Activated T-cell treated with anti-CD3 and anti-CD28 coated beads for 4 hours (primary cell): ENCODE measurements around the gene LDB3.
"Not testable (repeated sequence)": the region's sequence is repeated elsewhere in the genome, so short reads cannot be mapped to it uniquely, and the experiment has no call there.

Source experiments
- DNase-seq: peaks from one replicate; pipeline ENCODE4 v3.0.0-alpha.2; 2020

LDB3 gene, protein sequence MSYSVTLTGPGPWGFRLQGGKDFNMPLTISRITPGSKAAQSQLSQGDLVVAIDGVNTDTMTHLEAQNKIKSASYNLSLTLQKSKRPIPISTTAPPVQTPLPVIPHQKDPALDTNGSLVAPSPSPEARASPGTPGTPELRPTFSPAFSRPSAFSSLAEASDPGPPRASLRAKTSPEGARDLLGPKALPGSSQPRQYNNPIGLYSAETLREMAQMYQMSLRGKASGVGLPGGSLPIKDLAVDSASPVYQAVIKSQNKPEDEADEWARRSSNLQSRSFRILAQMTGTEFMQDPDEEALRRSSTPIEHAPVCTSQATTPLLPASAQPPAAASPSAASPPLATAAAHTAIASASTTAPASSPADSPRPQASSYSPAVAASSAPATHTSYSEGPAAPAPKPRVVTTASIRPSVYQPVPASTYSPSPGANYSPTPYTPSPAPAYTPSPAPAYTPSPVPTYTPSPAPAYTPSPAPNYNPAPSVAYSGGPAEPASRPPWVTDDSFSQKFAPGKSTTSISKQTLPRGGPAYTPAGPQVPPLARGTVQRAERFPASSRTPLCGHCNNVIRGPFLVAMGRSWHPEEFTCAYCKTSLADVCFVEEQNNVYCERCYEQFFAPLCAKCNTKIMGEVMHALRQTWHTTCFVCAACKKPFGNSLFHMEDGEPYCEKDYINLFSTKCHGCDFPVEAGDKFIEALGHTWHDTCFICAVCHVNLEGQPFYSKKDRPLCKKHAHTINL

DNA sequence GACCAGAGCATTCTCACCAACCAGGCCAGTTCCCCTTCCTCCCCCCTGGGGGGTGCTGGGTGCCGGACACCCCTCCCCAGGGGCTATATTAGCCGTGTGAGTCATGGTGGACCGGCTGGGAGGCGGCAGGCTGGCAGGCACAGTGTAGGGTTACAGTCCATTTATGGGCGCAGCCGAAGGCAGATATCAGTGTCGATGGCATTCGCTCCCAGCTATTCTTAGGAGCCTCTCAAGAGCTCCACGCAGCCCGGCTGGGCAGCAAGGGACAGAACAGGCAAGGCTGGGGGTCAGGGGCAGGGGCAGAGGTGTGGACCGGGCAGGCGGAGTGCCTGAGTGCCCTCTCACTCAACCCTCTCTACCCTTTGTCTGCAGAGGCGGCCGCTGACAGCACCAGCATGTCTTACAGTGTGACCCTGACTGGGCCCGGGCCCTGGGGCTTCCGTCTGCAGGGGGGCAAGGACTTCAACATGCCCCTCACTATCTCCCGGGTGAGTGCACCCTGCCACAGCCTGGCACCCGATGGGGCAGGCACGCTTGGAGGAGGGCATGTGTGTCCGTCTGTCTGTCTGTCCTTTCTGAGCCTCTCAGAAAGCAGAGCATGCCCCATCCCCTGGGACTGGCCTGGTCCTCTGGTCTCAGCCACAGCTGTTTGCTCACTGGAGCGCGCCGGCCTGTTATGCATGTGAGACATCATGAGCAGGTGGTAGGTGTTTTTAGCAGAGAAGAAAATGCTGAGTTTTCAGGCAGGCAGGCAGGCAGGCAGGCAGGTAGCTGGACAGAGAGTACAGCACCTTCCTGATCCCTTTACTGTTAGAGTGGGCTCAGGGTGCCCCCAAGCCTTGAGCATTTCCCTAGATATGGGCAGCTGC is at the start of gene LDB3:
LDB3 (plus strand) TSS at position 215 of the 869 bp plus-strand sequence; CDS start at position 396, 181 bp downstream.
- no peak for DNase-seq

DNA sequence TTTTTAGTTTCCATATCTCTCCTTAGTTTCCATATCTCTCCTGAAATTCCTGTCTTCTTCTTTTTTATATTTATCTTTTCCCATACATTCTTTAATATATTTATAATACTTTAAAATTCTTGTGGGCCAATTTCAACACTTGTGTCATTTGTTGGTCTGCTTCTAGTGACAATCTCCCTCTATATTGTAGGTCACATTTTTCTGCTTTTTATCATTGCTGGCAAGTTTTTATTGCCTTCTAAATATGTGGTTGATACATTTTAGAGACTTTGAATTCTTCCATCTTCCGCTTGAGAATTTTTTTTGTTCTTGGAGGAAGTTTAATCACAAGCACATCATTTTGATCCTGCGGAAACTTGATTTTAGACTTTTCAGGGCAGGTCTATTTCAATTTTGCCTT is 40.0 kb upstream of the LDB3 start:
- DNase-seq: no peak

DNA sequence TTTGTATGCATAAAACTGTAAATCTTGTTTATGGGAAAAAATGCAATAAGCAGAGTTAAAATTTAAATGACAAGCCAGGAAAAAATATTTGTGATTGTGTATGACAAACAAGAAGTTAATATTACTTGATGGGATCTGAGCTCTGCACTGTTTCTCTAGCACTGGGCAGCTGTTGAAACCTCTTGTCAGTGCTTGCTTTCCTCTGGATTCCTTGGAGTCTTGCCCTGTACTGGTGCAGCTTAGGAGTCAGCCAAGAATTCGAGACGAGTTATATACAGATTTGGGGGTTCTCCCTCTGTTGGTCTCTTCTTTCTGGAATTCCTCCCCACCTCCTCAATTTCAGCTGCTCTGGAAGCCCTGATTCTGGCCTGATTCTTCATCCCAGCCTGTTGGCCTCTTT is 38.2 kb upstream of the LDB3 start:
- no peak for DNase-seq

DNA sequence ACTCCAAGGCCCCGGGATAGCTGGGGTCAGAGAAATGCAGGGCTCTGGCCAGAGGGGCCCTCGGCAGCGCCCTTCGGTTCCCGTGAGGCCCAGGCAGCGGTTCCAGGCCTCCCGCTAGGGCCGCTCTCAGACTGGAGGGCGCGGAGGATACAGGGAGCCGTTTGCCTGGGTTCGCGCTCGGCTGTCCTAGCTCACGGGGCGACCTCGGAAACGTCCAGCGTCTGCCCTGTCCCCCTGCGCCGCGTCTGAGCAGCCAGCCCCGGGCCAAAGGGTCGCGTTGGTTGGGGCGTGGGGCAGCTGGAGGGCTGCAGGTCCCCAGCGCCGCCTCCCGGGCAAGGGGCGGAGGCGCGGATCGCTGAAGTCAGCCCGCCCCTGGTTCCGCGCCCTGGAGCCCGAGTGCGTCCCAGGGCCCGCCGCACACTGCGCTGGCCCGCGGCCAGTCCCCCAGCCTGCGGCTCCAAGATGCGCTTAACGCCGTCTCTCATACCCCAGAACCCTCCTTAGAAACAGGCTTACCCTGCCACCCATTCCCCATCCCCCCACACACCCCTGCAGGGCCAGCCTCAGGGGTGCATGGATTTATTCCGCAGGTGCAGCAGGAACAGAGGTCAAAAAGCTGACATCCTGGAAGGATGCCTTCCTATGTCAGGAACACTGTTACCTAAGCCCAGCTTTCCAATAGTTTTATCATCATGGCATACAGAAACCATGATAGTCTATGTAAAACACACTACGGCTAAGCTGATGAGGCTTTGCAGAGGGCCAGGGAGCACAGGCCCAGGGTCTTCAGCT is 36.1 kb upstream of the LDB3 start:
- no peak for DNase-seq

DNA sequence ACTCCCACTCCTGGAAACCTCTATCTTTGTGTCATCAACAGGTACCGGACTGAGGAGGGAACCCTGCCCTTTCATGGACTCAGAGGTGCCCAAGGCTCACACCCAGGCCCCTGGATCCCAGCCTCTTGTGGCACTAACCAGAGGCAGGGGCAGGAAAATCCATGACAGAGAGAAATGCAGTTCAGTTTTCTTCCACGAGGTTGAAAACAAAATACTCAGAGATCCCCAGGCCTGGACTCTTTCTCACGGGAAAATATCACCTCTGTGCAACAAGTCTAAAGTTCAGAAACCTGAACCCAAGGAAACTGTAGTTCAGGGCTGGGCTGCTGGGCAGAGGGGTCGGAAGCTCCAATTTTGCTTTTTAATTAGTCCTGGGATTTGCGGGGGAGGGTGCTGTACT is 35.4 kb upstream of the LDB3 start:
- no peak for DNase-seq

DNA sequence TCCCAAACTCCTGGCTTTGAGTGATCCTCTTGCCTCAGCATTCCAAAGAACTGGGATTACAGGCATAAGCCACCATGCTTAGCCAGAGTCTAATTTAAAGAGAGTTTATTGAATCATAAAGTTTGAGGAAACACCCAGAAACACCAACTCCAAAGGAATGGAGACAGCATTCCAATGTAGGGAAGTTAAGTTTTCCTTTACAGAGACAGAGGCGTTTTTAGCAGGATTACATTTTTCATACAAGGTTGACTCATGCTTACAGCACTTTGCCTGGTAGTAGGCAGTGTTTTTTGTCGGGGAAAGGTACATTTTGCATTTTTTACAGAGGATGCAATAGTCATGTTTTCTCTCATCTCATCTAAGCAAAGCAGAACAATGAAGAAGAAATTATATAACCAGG is 32.9 kb upstream of the LDB3 start:
- no peak for DNase-seq

DNA sequence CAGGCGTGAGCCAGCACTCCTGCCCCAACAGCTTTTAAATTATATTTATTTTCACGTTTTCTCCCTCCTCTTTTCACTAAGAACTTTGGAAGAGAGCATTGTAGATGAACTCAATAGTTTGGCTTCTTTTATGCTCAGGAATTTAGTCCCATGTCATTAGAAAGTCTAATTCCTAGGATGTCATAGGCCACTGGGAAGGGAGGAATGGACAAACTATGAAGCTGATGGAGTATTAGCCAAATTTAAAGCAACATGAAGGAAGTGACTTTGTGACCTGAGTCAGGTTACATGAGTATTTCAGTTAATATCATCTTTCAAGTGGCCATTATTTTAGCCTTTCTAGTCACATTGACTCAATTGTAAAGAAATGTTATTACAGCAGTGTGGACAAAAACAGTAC is 32.0 kb upstream of the LDB3 start:
- DNase-seq: no peak

DNA sequence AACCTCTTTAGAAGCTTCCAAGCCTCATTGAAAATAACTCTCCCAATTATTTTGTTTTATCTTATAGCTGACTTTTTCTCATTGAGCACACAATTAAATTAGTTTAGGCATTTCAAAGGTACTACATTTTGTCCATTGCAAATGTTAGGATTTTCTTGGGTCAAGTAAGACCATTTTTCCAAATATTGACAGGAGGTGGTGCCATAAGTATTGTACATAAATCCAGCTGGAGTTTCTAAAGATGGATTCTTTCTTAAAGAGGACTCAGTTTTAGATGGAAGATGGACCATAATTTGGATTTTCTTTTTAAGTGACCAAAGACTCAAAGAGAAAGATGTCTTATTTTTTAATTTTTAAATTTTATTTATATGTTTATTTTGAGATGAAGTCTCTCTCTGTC is 26.3 kb upstream of the LDB3 start:
- no peak for DNase-seq

DNA sequence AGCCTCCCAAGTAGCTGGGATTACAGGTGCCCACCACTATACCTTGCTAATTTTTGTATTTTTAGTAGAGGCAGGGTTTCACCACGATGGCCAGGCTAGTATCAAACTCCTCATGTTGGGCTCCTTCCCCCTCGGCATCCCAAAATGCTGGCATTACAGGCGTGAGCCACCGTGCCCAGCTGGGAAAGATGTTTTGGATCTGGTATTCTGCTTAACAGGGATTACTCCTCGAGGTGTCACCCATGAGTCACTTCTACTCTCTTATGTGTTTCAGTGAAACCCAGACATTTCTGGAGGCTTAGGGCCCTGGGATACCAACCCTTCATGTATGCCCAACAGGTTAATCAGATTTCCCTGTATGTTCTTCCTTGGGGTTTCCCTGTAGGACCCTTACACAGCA is 25.8 kb upstream of the LDB3 start:
- DNase-seq: no peak

DNA sequence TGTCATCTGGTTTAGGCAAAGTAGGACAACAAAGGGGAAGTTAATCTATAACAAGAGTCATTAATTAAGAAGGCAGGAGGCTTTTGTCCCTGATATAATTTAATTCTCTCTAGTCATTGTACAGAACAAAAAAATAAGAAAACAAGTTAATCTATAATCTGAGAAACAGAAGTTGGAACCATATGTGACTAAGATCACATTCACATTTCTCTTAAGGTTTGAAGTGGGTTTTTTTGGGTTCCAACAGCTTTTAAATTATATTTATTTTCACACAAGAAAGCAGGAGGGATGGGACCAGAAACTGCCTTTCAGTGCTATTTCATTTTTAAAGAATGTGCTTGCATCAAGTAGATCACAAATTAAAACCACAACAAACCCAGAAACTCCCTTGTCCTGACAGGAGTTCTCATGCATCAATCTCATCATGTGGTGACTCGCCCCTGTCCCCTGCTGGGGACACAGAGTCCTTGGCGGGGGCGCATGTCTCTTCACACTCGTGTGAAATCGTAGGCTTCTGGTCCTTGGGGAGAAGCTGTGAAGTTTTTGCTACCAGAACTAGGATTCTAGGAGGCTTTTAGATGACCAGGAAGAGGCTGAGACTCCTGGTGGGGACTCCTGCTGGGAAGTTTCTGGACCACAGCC is 24.0 kb upstream of the LDB3 start:
- no peak for DNase-seq

DNA sequence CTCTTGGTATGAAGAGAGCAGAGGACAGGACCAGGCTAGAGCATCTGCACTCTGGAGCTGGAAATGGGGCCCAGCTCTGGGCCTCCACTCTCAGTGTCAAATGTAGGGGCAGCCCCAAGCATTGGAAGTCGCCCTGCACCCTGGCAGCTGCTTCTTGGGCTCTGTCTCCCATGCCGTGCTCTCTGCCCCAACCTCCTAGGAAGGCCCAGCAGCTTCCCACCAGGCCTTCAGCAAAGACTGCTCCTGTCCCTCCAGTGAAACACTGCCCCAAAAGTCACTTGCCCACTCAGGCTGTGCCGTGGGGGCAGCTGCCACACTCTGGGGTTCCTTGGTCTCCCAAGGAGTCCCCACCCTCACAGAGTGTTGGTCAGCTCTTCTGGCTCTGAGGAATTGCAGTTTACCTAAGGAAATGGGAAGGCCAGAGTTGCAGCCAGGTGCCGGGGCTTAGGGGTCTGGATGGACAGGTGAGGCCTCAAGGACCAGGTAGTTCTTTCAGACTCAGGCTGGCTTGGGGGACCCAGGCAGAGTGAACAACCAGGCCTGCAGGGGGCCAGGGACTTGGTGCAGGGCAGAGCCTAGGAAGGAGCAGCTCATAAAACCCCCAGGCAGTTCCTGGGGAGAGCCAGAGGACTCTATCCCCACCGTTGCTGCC is 23.4 kb upstream of the LDB3 start:
- no peak for DNase-seq

DNA sequence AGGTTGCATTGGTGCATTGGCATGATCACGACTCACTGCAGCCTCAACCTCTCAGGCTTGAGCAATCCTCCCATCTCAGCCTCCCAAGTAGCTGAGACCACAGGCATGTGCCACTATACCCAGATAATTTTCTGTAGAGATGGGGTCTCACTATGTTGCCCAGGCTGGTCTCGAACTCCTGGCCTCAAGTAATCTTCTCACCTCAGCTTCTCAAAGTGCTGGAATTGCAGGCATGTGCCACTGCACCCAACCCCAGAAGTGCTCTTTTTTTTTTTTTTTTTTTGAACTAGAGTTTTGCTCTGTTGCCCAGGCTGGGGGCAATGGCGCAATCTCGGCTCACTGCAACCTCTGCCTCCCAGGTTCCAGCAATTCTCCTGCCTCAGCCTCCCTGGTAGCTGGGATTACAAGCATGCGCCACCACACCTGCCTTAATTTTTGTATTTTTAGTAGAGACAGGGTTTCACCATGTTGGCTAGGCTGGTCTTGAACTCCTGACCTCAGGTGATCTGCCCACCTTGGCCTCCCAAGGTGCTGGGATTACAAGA is 22.6 kb upstream of the LDB3 start:
- not testable (repeated sequence) for DNase-seq

DNA sequence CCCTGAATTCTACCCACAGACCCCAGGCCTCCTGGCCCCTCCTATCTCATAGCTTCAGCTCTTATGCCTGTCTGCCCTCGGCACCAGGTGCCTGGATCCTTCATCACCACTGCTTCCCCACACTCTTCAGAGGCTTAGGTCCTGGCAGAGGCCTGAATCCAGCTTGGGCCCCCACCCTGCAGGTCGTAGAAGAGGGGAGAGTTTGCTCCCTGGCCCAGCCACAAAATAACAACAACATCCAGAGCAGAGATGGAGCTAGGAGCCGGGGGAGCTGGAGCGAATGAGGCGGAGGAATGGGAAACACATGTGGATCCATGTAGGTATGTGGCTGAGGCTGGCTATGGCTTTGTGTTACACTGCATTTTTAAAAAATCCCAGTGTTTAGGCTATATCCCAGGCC is 21.8 kb upstream of the LDB3 start:
- DNase-seq: no peak

DNA sequence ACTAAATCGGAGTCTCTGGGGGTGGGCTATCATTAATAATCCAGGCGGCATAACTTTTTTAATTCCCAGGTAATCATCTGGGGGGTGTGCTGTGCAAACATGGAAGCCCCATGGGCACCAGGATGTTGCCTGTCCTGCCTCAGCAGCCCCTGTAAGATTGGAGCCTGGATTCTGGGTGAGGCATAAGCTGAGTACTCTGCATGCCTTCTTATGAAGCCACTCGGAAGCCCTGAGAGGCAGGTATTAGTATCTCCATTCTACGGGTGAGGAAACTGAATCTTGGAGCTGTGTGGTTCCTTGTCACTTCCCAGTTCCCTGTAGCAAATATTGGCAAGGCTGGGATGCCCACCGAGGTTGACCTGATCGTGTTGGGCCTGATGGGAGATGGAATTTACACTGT is 21.4 kb upstream of the LDB3 start:
- no peak for DNase-seq

DNA sequence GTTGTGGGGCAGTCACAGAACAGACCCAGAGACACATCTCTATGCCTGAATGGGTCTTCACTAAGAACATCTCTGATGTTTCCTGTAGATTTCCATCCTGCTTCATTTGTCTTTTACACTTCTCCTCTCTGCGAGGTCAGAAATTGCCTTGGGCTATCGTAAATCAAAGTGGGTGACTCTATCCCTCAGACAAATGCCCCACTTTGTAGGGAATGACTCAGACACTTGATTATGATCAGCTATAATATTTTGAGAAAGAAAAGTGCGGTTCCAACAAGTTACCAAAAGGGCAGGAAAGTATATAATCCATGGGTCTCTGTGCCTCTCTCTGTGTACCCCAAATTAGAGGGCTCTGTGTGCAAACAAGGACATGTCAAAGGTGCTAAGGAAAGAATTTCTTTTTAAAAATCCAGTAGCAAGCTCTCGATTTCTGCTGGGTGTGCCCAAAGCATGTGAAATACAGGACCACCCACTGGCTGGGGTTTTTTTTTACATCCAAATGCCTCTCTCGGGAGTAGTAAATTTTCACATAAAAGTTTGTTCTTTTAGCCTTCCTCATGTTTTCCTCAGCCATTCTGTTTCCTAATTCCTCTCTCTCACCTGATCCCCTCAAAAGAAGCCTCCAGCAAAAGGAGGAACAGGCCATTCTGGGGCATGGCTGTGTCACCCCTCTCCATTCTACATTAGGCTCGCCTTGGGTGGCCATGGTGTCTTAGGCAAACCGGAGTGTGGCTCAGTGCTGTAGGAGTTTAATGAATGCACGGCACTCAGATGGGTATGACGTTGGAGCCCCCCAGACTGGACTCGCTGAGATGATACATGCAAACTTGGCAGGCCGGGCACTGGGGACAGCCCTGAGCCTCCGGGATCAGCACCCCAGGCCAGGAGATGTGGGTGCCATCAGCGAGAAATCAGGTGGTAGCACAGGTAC is 20.3 kb upstream of the LDB3 start:
- DNase-seq: no peak

DNA sequence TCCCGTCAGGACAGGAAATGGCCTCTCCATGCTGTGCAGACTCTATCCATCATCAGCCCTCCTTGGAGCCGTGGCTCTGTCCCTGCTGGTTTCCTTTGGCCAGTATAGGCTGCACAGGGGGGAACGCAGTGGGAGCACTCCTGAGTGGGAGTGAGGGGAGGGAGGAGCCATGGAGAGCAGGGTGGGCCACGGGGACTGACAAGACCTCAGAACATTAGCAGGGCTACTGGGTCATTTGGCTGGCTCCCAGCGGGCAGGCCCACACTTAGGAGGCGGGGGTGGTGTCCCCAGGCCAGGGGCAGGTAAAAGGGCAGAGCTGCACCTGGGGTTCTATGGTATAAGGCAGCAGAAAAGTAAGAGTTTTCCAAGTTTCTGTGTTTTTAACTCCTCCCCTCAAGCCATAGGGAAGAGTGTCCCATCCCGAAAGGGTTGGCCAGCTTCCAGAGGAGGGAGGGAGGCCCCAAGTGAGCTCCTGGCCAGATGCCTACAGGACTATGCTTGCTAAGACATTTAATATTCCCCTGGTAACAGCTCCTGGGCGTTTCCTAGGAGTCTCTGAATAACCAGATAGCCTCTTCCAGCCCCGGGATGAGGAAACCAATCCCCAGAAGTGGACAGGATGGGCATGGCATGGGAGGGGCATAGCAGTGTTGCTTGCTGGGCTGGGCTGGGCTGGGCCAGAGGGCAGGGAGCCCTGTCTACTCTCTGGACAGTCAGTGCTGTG is 19.4 kb upstream of the LDB3 start:
- DNase-seq: no peak

DNA sequence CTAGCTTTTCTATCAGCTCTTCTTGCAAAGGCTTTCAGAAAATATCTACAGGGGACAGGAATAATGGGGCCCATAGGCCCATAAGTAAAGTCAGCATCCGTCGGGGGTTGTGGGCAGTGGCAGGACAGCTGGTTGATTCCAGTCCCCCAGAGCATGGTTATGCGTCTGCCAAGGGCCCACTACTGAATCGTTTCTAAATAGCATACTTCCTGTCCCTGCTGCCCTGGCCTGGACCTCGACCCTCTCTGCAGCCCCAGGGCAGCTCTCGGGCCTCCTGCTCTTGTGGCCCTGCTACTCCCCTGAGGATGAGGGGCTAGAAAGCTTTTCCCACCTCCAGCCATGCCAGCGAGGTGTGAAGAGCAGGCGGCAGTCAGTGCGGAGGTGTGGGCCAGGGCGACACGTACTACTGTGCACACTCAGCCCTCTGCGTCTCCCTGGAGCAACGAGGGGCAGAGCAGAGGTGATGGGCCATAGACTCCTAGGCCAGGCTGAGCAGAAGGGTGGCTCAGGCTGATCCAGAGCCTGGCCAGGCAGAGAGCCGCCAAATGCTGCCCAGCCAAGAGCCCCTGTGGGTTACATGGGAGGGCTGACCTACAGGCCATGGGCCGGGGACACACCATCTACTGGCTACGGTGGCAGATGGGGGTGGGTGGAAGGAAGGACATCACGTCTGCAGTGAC is 18.7 kb upstream of the LDB3 start:
- no peak for DNase-seq

DNA sequence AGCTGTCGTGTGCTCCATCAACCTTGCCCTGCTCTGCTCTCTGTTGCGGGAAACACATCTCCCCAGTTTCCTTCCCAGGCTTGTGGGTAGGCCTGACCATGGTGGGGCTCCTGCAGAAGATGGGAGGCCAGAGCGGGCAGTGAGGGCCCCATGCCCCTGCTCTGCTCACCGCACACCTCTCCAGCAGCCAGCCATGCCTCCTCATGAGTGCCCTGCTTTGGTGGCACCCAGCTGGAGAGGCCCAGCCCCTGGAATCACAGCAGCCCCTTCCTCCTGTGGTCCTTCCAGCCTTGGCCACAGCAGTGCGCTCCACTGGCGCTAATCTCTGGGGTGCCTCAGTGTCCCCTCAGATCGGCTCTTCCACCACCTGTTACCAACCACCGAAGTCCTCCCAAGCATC is 18.2 kb upstream of the LDB3 start:
- no peak for DNase-seq

DNA sequence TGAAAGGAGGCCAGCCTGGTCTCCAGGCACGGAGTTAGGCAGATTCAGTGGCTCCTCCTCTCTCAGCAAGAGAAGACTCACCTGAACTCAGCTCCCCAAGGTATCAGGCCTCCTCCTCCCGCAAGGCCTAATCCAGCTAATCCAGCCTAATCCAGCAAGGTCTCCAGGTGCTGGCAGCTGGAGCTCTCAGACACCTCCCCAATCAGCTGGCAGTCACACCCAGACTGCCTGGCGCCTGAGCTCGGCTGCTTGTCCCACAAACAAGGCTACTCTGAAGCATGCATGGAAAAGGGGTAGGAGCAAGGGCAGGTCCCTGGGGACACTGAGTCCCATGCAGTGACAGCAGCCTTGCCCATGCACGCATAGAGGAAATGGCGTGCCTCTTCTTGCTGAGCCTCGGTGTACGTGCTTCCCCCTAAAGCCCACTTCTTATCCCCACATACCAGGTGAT is 17.3 kb upstream of the LDB3 start:
- no peak for DNase-seq
